NB4 (cell line): ENCODE measurements around the gene MZB1.

Experiments
- MAX ChIP-seq: IDR thresholded peaks from 2 replicates; pipeline ENCODE4 v1.6.1; 2011; ENCODE audit warnings: low read depth, low read length
- MYC ChIP-seq: IDR thresholded peaks from 2 replicates; pipeline ENCODE4 v1.6.1; 2011; ENCODE audit warnings: low read depth, low read length
- POLR2A ChIP-seq: IDR thresholded peaks from 2 replicates; pipeline ENCODE4 v1.6.1; 2011; ENCODE audit warnings: mild to moderate bottlenecking; ENCODE audit not compliant: insufficient read length; ENCODE audit errors: extremely low read depth
- TF ChIP-seq, protein P1 (sequence below): IDR thresholded peaks from one replicate; pipeline ENCODE4 v1.5.1; 2012; ENCODE audit warnings: low read depth, low read length

DNA sequence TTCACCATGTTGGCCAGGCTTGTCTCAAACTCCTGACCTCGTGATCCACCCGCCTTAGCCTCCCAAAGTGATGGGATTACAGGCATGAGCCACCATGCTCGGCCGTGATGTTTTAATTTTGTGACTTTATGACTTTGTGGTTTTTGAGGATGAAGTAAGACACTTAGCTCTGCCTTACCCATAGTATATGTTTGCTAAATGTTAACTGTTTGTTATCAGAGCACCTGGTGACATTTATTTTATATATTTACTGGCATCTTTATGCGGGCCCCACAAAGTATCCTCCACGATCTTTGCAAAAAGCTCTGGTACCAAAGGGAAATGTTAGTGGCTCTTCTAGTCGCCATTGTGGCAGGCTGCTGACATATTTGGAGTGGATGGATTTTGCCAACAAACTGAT lies 13.3 kb downstream of the MZB1 start:
- TF ChIP-seq, protein P1, sequence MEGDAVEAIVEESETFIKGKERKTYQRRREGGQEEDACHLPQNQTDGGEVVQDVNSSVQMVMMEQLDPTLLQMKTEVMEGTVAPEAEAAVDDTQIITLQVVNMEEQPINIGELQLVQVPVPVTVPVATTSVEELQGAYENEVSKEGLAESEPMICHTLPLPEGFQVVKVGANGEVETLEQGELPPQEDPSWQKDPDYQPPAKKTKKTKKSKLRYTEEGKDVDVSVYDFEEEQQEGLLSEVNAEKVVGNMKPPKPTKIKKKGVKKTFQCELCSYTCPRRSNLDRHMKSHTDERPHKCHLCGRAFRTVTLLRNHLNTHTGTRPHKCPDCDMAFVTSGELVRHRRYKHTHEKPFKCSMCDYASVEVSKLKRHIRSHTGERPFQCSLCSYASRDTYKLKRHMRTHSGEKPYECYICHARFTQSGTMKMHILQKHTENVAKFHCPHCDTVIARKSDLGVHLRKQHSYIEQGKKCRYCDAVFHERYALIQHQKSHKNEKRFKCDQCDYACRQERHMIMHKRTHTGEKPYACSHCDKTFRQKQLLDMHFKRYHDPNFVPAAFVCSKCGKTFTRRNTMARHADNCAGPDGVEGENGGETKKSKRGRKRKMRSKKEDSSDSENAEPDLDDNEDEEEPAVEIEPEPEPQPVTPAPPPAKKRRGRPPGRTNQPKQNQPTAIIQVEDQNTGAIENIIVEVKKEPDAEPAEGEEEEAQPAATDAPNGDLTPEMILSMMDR = no peak
- TF ChIP-seq POLR2A (no peak), MYC (no peak), MAX (no peak)
